ENCODE results near the gene BANF1. TPM values are rescaled to one million over a fixed set of nuclear protein-coding genes. Genes with fewer than 3 reads are reported as not detected.

BANF1 gene
- total RNA-seq, 1 experiment from 2014 or later = 248 TPM

GRCh38 chr11:66044757-66045156, 42.5 kb downstream of the BANF1 start:
- TF ChIP-seq CTCF (IDR thresholded peaks at IDR 0.05; ENCODE audit: unreplicated experiment) = no peak
- Mint-ChIP-seq H3K27me3 (ENCODE audit: unreplicated experiment) (peaks cover 42% of the 10 kb centered on the region), H3K4me1 (ENCODE audit: low read depth, unreplicated experiment) (peaks cover 17% of the 10 kb centered on the region), H3K4me3 (ENCODE audit: low read depth, unreplicated experiment) (peak overlapping the region; percentile 46), H3K36me3 (ENCODE audit: insufficient read depth, unreplicated experiment) (peaks cover 5% of the 10 kb centered on the region), H3K9me3 (ENCODE audit: low read depth, unreplicated experiment) (no peaks in the 10 kb centered on the region), H3K27ac (ENCODE audit: unreplicated experiment) (peak overlapping the region; percentile 20)
- BruUV-seq (replicated peaks) = no TSS peak
- DNase-seq = no peak
- CTCF ChIA-PET = interaction anchor here (0.6 to 2.0 kb wide), 12 partner anchors 9 to 365 kb away, joined by 3 to 16 read pairs (median 4); partner anchors contain the start of genes CST6 and PACS1
- intact Hi-C loops (cut with micrococcal nuclease; ENCODE audit: unreplicated experiment) = no loop called here

- H3K27ac Mint-ChIP-seq (ENCODE audit: unreplicated experiment) = no peak overlapping the region
- BruUV-seq (replicated peaks) = no TSS peak
- DNase-seq = peak; percentile 87
- peaks cover 5% of the 10 kb centered on the region for H3K36me3 Mint-ChIP-seq (ENCODE audit: insufficient read depth, unreplicated experiment)
- CTCF ChIA-PET = interaction anchor here (0.6 to 2.0 kb wide), 13 partner anchors 9 to 365 kb away, joined by 3 to 16 read pairs (median 4); partner anchors contain the start of genes CST6 and PACS1
- peaks cover 42% of the 10 kb centered on the region for H3K27me3 Mint-ChIP-seq (ENCODE audit: unreplicated experiment)
- H3K4me3 Mint-ChIP-seq (ENCODE audit: low read depth, unreplicated experiment) = peak overlapping the region; percentile 46
- TF ChIP-seq CTCF (IDR thresholded peaks at IDR 0.05; ENCODE audit: unreplicated experiment) = peak; percentile 89
- intact Hi-C loops (cut with micrococcal nuclease; ENCODE audit: unreplicated experiment) = no loop called here
- H3K9me3 Mint-ChIP-seq (ENCODE audit: low read depth, unreplicated experiment) = no peaks in the 10 kb centered on the region
- H3K4me1 Mint-ChIP-seq (ENCODE audit: low read depth, unreplicated experiment) = peaks cover 17% of the 10 kb centered on the region
These were observed 42.9 kb downstream of the BANF1 start for GRCh38 chr11:66045177-66045639.

- no peak for DNase-seq
- BruUV-seq (replicated peaks) = no TSS peak
- Mint-ChIP-seq H3K4me3 (ENCODE audit: low read depth, unreplicated experiment) (no peak overlapping the region), H3K9me3 (ENCODE audit: low read depth, unreplicated experiment) (no peaks in the 10 kb centered on the region), H3K4me1 (ENCODE audit: low read depth, unreplicated experiment) (peaks cover 30% of the 10 kb centered on the region), H3K27ac (ENCODE audit: unreplicated experiment) (no peak overlapping the region), H3K27me3 (ENCODE audit: unreplicated experiment) (peaks cover 33% of the 10 kb centered on the region), H3K36me3 (ENCODE audit: insufficient read depth, unreplicated experiment) (peaks cover 16% of the 10 kb centered on the region)
- TF ChIP-seq CTCF (IDR thresholded peaks at IDR 0.05; ENCODE audit: unreplicated experiment) = no peak
- intact Hi-C loops (cut with micrococcal nuclease; ENCODE audit: unreplicated experiment) = no loop called here
- CTCF ChIA-PET = no interaction called here
These were observed 44.6 kb downstream of the BANF1 start for GRCh38 chr11:66046901-66047300.

GRCh38 chr11:66047541-66048365, 45.5 kb downstream of the BANF1 start:
- no TSS peak for BruUV-seq (replicated peaks)
- Mint-ChIP-seq H3K36me3 (ENCODE audit: insufficient read depth, unreplicated experiment) (peaks cover 25% of the 10 kb centered on the region), H3K4me3 (ENCODE audit: low read depth, unreplicated experiment) (no peak overlapping the region), H3K27me3 (ENCODE audit: unreplicated experiment) (peaks cover 33% of the 10 kb centered on the region), H3K27ac (ENCODE audit: unreplicated experiment) (no peak overlapping the region), H3K4me1 (ENCODE audit: low read depth, unreplicated experiment) (peaks cover 30% of the 10 kb centered on the region), H3K9me3 (ENCODE audit: low read depth, unreplicated experiment) (no peaks in the 10 kb centered on the region)
- CTCF ChIA-PET = no interaction called here
- no peak for DNase-seq
- no peak for TF ChIP-seq CTCF (IDR thresholded peaks at IDR 0.05; ENCODE audit: unreplicated experiment)
- intact Hi-C loops (cut with micrococcal nuclease; ENCODE audit: unreplicated experiment) = no loop called here

All from Calu3 (cell line).